GM23338 (cell line): Measurements from ENCODE around the gene CELF2.

Experiments used
- CREB1 ChIP-seq: fragments of 250-450 bp; sonication (Bioruptor Pico); IDR thresholded peaks from 2 replicates; pipeline ENCODE4 v1.5.0; 2020; ENCODE audit warnings: low read depth, mild to moderate bottlenecking, moderate library complexity
- EZH2 ChIP-seq: fragments of 200-600 bp; sonication (generic); IDR thresholded peaks from one replicate; pipeline ENCODE4 v1.8.0; 2017; ENCODE audit warnings: antibody characterized with exemption, mild to moderate bottlenecking, low read depth; ENCODE audit not compliant: unreplicated experiment
- EZH2phosphoT487 ChIP-seq: fragments of 200-600 bp; sonication (generic); IDR thresholded peaks from one replicate; pipeline ENCODE4 v1.8.1; 2018; ENCODE audit warnings: antibody characterized with exemption; ENCODE audit not compliant: unreplicated experiment
- POLR2AphosphoS5 ChIP-seq: IDR thresholded peaks from 2 replicates; pipeline ENCODE4 v1.6.1; 2016; ENCODE audit warnings: antibody characterized with exemption, low read depth
- ZNF114 ChIP-seq: fragments of 250-450 bp; sonication (Bioruptor Pico); IDR thresholded peaks from 2 replicates; pipeline ENCODE4 v1.5.0; 2020; ENCODE audit warnings: mild to moderate bottlenecking, moderate library complexity
- TF ChIP-seq, protein P1 (sequence below), 2 experiments: fragments of 200-600 bp in 1 of 2; sonication (generic) in 1 of 2; conservative IDR thresholded peaks; 2 replicates each; pipeline versions ENCODE4 v1.5.1 to v1.6.1; 2016 to 2017; ENCODE audit warnings: antibody characterized with exemption in 2 of 2, low read depth in 2 of 2, mild to moderate bottlenecking in 2 of 2, moderate library complexity in 1 of 2
- TF ChIP-seq, protein P2 (sequence below): IDR thresholded peaks from one replicate; pipeline ENCODE4 v1.6.1; 2018; ENCODE audit warnings: antibody characterized with exemption; ENCODE audit not compliant: unreplicated experiment
- TF ChIP-seq, protein P3 (sequence below): IDR thresholded peaks from 2 replicates; pipeline ENCODE4 v1.6.1; 2016; ENCODE audit warnings: antibody characterized with exemption

DNA sequence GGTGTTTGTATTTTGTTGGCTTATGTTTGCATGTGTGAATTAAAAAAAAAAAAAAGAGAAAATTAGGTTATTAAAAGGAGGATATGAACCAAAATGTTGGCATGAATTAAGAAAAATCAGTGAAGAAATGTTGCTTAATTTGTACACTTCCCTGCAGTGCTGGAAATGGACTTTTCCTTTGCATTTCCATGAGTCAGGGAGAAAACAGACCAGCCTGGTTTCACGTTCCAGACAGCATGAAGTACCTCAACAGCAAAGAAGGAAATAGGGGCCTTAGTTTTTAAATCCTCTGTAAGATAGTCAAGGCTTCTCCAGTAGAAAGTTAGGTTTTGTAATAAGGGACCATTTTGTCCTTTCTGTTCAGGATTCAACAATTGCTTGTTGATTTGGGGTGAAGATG is 159.7 kb downstream of the CELF2 start:
- TF ChIP-seq EZH2 (no peak), POLR2AphosphoS5 (no peak), CREB1 (CRISPR knock-in tag) (no peak), ZNF114 (CRISPR knock-in tag) (no peak), EZH2phosphoT487 (no peak)
- TF ChIP-seq, protein P1, sequence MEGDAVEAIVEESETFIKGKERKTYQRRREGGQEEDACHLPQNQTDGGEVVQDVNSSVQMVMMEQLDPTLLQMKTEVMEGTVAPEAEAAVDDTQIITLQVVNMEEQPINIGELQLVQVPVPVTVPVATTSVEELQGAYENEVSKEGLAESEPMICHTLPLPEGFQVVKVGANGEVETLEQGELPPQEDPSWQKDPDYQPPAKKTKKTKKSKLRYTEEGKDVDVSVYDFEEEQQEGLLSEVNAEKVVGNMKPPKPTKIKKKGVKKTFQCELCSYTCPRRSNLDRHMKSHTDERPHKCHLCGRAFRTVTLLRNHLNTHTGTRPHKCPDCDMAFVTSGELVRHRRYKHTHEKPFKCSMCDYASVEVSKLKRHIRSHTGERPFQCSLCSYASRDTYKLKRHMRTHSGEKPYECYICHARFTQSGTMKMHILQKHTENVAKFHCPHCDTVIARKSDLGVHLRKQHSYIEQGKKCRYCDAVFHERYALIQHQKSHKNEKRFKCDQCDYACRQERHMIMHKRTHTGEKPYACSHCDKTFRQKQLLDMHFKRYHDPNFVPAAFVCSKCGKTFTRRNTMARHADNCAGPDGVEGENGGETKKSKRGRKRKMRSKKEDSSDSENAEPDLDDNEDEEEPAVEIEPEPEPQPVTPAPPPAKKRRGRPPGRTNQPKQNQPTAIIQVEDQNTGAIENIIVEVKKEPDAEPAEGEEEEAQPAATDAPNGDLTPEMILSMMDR (conservative IDR thresholded peaks at IDR 0.05; ENCODE audit: low read depth in 2 of 2), result no peak
- TF ChIP-seq, protein P2, sequence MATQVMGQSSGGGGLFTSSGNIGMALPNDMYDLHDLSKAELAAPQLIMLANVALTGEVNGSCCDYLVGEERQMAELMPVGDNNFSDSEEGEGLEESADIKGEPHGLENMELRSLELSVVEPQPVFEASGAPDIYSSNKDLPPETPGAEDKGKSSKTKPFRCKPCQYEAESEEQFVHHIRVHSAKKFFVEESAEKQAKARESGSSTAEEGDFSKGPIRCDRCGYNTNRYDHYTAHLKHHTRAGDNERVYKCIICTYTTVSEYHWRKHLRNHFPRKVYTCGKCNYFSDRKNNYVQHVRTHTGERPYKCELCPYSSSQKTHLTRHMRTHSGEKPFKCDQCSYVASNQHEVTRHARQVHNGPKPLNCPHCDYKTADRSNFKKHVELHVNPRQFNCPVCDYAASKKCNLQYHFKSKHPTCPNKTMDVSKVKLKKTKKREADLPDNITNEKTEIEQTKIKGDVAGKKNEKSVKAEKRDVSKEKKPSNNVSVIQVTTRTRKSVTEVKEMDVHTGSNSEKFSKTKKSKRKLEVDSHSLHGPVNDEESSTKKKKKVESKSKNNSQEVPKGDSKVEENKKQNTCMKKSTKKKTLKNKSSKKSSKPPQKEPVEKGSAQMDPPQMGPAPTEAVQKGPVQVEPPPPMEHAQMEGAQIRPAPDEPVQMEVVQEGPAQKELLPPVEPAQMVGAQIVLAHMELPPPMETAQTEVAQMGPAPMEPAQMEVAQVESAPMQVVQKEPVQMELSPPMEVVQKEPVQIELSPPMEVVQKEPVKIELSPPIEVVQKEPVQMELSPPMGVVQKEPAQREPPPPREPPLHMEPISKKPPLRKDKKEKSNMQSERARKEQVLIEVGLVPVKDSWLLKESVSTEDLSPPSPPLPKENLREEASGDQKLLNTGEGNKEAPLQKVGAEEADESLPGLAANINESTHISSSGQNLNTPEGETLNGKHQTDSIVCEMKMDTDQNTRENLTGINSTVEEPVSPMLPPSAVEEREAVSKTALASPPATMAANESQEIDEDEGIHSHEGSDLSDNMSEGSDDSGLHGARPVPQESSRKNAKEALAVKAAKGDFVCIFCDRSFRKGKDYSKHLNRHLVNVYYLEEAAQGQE, result no peak
- TF ChIP-seq, protein P3, sequence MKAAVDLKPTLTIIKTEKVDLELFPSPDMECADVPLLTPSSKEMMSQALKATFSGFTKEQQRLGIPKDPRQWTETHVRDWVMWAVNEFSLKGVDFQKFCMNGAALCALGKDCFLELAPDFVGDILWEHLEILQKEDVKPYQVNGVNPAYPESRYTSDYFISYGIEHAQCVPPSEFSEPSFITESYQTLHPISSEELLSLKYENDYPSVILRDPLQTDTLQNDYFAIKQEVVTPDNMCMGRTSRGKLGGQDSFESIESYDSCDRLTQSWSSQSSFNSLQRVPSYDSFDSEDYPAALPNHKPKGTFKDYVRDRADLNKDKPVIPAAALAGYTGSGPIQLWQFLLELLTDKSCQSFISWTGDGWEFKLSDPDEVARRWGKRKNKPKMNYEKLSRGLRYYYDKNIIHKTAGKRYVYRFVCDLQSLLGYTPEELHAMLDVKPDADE, result no peak
